HG02970 (cell line): ENCODE results near the gene CILP2.

ENCODE experiments used
- ATAC-seq: cut with Tn5 transposase; IDR thresholded peaks from one replicate; pipeline ENCODE4 v1.9.1; 2021; ENCODE audit warnings: mild to moderate bottlenecking, moderate library complexity, moderate number of reproducible peaks; ENCODE audit not compliant: unreplicated experiment, low FRiP score

CILP2 gene

DNA sequence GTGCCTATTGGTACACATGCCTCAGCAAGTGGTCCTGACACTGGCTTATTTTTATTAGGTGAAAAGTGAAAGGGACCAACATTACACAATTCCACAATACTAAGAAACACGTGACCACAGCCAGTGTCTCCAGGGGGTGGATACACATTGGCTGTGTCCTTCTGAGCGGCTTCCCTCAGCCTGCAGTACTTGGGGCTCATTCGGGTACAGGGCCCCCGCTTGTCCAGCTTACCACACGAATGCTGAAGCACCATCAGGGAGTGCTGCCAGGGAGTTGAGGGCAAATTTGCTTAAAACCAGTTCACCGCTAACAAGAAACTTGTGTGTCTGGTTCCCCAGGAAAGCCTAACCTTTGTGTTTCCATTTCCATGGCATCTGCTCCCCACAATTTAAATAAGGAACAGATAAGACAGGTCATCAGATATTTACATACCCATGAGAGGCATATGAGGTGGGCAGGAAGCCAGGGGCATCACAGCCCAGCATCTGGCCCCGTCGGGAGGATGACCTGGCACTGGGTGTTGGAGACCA is 57.2 kb downstream of the CILP2 start:
- ATAC-seq, result no peak
